Measurements from ENCODE around the gene PLEK2. TPM values are rescaled to one million over a fixed set of nuclear protein-coding genes. Genes with fewer than 3 reads are reported as not detected.

The PLEK2 gene
- total and polyA plus RNA-seq, 2 experiments from 2014 or later: 1.0 to 2.2 TPM

GRCh38 chr14:67395086-67395875 is 16.7 kb downstream of the PLEK2 start:
- ATAC-seq: peak; percentile 42
- Histone ChIP-seq H4K20me1 (replicated peaks; ENCODE audit: insufficient read depth) (no peaks in the 10 kb centered on the region), H3F3A (replicated peaks; ENCODE audit: low read depth) (no peaks in the 10 kb centered on the region), H3K4me1 (ENCODE audit: insufficient read depth) (no peaks in the 10 kb centered on the region), H3K79me2 (replicated peaks; ENCODE audit: insufficient read depth) (no peaks in the 10 kb centered on the region), H3K36me3 (ENCODE audit: insufficient read depth) (no peaks in the 10 kb centered on the region), H3K27me3 (ENCODE audit: insufficient read depth) (no peaks in the 10 kb centered on the region), H2AFZ (no peak overlapping the region), H3K4me3 (no peak overlapping the region), H3K4me2 (no peak overlapping the region), H3K9me2 (ENCODE audit: insufficient read depth) (no peaks in the 10 kb centered on the region), H3K27ac (ENCODE audit: low read depth) (no peak overlapping the region)
- H3K27ac Mint-ChIP-seq: no peak overlapping the region
- H3K36me3 Mint-ChIP-seq (ENCODE audit: low read depth): no peaks in the 10 kb centered on the region
- DNase-seq (ENCODE audit: low spot score): no peak
- H3K9me3 Mint-ChIP-seq: no peaks in the 10 kb centered on the region
- TF ChIP-seq STAT1 (IDR thresholded peaks at IDR 0.05; ENCODE audit: unreplicated experiment): no peak
- peaks cover 14% of the 10 kb centered on the region for H3K27me3 Mint-ChIP-seq (ENCODE audit: insufficient read depth, low read depth, poor library complexity)
- H3K4me1 Mint-ChIP-seq: peaks cover 4% of the 10 kb centered on the region
- no peak overlapping the region for H3K4me3 Mint-ChIP-seq

- no peak overlapping the region for H3K4me3 ChIP-seq
- Mint-ChIP-seq H3K36me3 (ENCODE audit: low read depth) (no peaks in the 10 kb centered on the region), H3K4me1 (peaks cover 4% of the 10 kb centered on the region), H3K27me3 (ENCODE audit: insufficient read depth, low read depth, poor library complexity) (peaks cover 14% of the 10 kb centered on the region), H3K9me3 (no peaks in the 10 kb centered on the region), H3K27ac (no peak overlapping the region), H3K4me3 (no peak overlapping the region)
- H2AFZ ChIP-seq: no peak overlapping the region
- no peak for TF ChIP-seq NANOG (IDR thresholded peaks at IDR 0.05; ENCODE audit: borderline replicate concordance)
- no peak for TF ChIP-seq ZNF114 (CRISPR knock-in tag; IDR thresholded peaks at IDR 0.05)
- TF ChIP-seq ETS1 (IDR thresholded peaks at IDR 0.05): no peak
- no peak for TF ChIP-seq REST (IDR thresholded peaks at IDR 0.05; ENCODE audit: unreplicated experiment)
- TF ChIP-seq EZH2 (IDR thresholded peaks at IDR 0.05; ENCODE audit: low read depth, unreplicated experiment): no peak
- no peak for TF ChIP-seq STAT1 (IDR thresholded peaks at IDR 0.05; ENCODE audit: unreplicated experiment)
- TF ChIP-seq CTCF (conservative IDR thresholded peaks at IDR 0.05; ENCODE audit: low read depth in 2 of 2): no peak
- no peak for TF ChIP-seq JUNB (IDR thresholded peaks at IDR 0.05; ENCODE audit: unreplicated experiment)
- no peaks in the 10 kb centered on the region for H3K79me2 ChIP-seq (replicated peaks; ENCODE audit: insufficient read depth)
- H3K4me1 ChIP-seq (ENCODE audit: insufficient read depth): no peaks in the 10 kb centered on the region
- H3F3A ChIP-seq (replicated peaks; ENCODE audit: low read depth): no peaks in the 10 kb centered on the region
- no peaks in the 10 kb centered on the region for H3K9me2 ChIP-seq (ENCODE audit: insufficient read depth)
- no peaks in the 10 kb centered on the region for H3K27me3 ChIP-seq (ENCODE audit: insufficient read depth)
- ATAC-seq (no peak), DNase-seq (ENCODE audit: low spot score) (no peak)
- H4K20me1 ChIP-seq (replicated peaks; ENCODE audit: insufficient read depth): no peaks in the 10 kb centered on the region
- H3K36me3 ChIP-seq (ENCODE audit: insufficient read depth): no peaks in the 10 kb centered on the region
- H3K4me2 ChIP-seq: no peak overlapping the region
- H3K27ac ChIP-seq (ENCODE audit: low read depth): no peak overlapping the region
Measured at GRCh38 chr14:67393689-67394088, 18.3 kb downstream of the PLEK2 start.
